ENCODE results near the gene SEC61G.

The SEC61G gene

DNA sequence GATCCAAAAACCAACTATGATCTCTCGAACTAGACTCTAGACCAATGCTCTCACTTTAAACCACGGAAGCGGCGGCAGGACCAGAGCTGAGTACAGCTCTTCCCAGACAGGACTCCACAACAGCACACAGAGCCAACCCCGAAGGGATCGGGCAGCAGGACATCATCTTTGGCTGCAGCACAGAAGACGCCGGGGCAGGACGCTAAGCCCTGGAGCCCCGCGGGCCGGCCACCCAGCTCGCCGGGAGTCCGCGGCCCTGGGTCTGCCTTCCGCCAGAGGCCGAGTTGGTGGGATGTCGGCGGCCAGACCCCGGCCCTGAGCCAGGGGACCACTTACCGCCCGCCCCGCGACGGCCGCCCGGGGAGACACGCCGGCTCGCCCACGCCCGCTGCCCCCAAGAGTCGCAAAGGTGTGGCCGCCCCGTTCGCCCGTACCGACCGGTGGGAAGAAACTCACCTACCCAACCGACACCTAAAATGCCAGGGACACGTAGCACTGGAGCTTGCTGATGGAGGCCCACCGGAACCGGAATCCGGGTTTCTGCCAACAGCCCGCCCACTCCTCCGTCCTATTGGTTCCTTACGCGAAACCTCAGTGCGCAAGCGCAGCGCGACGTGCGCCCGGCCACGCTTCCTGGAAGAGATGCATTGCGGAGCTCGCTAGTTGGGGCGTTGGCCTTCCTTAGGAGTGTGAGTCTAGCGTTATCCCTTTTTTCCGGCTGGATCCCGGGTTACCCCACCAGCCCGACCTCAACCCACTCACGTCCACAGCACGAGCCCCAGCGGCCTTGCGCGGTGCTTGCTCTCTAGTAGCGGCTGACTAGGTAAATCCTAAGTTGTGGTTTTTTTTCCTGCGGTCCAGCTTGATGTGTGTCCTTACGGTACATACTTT, at the start of gene SEC61G:
SEC61G (minus strand) TSS at position 510 of the 891 bp plus-strand sequence. CDS start 1,623 bp downstream, outside the sequence.
- DNase-seq (ENCODE audit: low spot score) = peak; percentile 98

DNA sequence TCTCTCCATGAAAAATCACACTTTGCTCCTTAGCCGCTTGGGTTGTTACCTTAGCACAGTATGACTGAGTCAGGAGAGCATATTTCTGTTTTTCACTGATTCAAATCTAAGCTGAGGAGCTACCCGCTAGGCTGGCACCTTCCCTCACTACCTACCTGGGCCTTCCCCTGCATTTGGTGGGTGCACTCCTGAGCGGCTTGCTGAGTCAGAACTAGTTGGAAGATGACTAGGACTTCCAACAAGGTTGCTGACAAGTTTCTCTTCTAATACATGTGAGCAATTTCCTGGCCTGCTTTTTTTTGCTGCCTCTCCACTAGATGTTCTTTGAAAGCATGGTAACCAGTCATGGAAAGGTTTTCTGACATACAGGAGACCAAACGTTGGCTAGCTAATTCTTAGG, 43.8 kb upstream of the SEC61G start:
- DNase-seq (ENCODE audit: low spot score) = peak; percentile 84

DNA sequence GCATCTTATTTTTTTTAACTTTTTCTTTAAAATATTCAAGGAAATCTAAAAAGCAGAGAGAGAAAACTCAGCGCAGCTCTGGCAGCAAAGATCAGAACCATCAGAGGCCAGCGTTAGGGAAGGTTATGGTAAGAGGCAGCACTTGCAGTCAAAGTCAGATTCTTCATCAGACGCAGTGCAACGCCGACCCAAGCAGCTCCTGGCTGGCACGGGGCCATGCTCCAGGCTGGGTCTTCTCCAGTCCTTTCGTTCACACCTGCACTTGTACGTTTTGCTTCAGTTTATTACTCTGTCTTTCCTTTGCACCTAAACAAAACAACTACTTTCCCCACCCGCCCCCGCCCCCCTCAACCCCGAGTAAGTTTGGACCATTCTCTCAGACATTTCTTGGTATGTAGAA, 43.1 kb upstream of the SEC61G start:
- no peak for DNase-seq (ENCODE audit: low spot score)

DNA sequence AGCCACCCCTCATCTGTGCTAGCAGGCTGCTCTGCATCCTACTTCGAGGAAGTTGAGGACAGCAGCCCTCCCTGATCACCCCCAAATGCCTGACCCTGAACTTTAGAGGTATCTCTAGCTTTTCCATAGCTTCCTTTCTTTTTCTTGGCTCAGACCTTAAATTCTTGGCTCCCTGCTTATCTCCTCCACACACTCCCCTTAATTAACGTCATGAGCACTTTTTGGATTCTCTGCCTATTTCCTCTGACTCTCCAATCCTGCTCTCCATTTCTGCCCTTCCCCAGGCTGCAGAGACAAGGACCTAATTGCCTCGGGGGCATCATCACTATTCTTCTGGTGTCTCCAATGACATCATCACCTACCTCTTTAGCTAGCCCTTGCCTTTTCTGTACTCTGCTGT, 40.8 kb upstream of the SEC61G start:
- no peak for DNase-seq (ENCODE audit: low spot score)

DNA sequence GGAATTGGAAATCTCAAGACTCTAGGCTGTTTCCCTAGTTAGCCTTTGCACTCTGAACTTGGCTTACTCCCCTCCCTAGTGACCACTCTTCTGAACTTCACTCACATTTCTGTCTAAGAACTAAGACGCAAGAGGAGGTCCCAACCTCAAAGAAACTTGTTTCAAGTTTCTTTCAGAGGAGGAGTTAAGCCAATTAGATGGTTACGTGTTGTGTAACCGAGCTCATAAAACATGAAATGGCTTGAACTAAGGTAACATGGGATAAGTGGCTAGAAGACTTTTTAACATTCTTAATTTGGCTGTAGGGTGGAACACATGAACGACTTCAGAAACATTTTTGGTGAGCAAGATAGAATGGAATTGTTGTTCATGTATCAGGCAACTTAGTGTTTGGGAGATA, 39.5 kb upstream of the SEC61G start:
- DNase-seq (ENCODE audit: low spot score) = no peak

DNA sequence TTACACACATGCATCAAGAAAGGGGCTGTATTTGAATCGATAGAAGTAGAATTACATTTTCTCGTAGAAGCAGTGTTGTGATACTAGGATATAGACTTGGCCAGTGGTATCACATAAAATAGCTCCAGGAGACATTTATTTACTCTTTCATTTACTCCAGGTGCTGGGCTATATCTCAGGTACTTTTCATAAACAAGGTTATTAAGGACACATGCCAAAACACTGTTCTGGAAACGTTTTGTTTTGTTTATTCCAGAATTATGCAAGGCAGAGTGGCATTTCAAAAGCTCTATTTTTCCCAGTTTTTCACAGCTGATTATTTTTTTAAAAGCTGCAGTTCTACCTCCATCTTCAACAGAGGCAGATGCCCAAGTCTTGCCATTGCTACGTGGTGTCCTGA, 37.8 kb upstream of the SEC61G start:
- no peak for DNase-seq (ENCODE audit: low spot score)

DNA sequence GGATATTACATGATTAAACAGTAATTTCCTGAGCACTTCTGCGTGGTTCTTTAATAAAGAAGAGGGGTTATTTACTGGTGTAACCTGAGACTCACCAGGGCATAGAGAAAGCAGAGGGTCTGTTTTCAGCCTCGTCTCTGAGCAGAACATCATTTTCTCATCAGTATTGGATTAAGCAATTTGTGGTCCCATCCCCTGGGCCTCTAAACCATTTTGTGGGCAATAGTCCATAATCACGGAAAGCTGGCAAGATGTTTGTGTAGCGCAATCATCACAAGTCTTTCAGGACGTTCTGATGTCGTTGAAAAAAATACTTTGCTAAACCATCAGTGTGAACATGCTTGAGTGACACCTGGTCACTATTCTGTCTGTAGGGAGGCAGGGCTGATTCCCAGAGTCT, 37.1 kb upstream of the SEC61G start:
- DNase-seq (ENCODE audit: low spot score) = no peak

DNA sequence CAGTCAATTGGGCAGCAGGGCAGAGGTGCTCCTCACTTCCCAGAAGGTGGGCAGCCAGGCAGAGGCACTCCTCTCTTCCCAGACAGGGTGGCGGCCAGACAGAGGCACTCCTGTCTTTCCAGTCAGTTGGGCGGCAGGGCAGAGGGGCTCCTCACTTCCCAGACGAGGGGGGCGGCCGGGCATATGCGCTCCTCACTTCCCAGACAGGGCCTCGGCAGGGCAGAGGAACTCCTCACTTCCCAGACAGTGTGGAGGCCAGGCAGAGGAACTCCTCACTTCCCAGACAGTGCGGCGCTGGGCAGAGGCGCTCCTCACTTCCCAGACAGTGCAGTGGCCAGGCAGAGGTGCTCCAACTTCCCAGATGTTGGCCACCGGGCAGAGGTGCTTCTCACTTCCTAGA, 33.4 kb upstream of the SEC61G start:
- no peak for DNase-seq (ENCODE audit: low spot score)

DNA sequence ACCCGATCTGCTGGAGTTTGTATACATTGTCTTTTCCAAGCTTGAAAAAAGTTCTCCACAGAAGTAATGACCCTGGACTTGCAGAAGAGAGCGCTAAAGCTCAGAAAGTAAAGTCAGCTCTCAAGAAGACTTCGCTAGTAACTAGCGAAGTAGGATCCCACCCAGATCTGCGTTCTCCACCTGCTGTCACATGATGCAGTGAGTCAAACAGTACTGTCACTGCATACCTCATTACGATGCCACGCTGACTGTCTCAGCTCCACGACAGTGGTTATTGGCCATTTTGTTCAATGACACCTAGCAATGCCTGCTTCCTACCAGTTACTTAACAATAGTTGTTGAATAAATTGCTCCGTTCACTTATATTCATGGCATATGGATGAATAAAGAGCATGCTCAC, 29.7 kb upstream of the SEC61G start:
- peak; percentile 94 for DNase-seq (ENCODE audit: low spot score)

DNA sequence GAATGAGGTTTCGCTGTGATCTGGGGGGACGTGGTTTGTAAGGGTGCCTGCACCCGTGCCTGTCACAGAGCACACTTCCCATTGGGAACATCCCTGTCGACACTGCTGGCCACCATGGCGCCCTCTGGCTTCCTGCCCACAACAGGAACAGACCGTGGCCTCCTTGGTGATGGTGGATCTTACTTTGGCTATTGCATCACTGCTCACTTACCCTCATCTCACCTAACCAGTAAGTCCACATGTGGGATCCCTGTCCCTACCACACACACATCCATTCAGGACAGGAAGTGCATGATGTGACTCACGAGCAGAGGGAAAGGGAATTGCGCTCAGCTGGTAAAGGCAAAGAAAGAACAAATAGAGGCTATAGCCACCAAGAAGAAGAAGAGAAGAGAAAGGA, 26.2 kb upstream of the SEC61G start:
- peak; percentile 55 for DNase-seq (ENCODE audit: low spot score)

DNA sequence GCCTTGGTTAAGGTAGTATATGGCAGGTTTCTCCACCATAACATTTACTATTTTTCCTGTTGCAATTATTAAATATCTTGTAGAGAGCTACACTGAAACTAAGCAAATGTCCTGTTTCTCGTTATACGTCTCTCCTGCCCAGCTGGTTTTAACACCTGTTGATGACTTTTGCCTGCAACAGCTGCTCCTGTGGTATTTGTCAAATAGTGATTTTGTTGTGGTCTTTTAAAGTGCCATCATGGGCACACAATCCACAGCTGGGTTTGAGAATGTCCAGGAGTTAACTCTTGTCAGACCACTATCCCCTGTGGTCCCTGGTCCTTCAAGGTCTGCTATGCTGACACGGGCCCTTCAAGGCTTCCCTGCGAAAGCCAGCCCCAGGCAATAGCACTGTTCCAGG, 24.9 kb upstream of the SEC61G start:
- DNase-seq (ENCODE audit: low spot score) = no peak

DNA sequence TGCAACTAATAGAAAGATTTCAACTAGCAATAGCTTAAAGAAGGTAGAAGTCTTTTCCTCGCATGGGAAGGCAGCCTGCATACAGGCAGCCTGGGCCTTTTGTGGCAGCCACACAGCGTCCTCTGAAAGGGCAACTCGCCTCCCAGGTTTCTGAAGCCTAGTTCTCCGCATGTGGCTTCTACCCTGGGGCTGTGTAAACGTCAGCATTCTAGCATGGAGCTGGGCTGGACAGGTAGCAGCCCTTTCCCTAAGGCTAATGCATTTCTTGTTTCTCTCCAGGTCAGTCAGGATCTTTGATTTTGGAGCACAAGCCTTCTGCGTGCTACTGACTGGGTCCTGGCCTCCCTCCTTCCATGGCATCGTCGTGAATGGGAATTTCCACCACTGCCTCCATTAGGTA, 23.8 kb upstream of the SEC61G start:
- no peak for DNase-seq (ENCODE audit: low spot score)

DNA sequence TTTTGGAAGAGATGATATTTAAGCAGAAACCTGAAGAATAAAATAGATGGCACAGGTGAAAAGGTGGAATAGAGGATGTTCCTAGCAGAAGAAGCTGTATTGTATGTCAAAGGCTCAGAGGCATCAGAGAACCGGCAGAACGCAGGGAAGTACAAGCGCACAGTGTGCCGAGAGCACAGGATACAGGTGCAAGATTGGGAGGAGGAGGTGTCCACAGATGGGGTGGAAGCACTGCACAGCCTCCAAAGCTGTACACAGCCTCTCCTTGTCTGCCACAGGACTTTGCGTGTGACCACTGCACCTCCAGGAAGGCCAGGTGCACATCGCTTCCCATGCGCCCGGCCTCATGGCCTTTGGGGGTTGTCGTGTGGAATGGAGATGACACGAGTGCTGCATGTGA, 23.3 kb upstream of the SEC61G start:
- DNase-seq (ENCODE audit: low spot score) = no peak

DNA sequence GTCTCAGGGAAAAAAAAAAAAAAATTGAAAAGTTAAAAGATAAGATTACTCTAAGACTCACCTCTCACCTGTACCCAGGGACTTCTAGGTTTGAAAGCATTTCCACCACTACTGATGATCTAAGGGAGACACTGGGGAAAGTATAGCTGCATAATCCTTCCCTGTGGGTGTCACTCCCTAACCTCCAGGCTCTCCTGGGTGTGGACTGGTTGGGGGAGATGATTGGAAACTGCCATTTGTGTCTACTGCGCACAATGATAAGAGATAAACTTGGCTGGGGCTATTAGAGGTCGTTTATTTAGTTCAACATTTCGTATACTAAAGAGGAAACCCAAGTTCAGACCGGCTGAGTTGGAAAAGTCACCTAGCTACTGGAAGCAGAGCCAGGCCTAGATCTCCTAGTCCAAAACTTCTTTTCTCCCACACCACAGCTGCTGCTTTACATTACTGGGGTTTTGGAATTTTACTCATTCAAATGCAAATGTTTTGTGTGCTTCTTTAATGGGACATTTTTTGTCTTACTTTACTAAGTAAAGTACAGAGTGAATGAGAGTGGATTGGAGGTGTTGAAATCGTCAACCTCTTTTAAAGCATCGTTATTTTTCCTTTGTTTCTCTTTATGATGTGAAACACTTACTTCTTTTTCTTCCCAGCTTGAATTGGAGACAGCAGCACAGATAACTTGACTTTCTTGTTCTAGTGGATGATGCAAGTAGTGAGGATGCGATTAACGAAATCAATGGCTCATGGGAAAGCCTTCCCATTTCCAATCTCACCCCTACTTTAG, 22.3 kb upstream of the SEC61G start:
- no peak for DNase-seq (ENCODE audit: low spot score)

DNA sequence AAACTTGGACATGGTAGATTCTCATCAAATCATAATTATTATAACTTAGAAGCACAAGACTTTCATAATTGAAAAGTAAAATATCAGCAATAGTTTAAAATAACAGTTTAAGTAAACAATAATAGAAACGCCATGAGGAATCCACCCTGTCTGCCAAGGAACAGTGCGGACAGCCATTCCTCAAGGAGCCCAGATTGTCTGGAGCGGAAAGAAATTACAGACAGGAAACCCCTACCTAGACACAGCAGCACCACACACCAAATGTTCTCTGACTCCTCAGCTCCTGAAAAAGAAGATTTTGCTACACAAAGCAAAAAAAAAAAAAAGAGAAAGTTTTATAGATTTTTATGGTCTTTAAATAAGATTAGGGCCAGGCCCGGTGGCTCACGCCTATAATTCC, 21.5 kb upstream of the SEC61G start:
- DNase-seq (ENCODE audit: low spot score) = no peak

DNA sequence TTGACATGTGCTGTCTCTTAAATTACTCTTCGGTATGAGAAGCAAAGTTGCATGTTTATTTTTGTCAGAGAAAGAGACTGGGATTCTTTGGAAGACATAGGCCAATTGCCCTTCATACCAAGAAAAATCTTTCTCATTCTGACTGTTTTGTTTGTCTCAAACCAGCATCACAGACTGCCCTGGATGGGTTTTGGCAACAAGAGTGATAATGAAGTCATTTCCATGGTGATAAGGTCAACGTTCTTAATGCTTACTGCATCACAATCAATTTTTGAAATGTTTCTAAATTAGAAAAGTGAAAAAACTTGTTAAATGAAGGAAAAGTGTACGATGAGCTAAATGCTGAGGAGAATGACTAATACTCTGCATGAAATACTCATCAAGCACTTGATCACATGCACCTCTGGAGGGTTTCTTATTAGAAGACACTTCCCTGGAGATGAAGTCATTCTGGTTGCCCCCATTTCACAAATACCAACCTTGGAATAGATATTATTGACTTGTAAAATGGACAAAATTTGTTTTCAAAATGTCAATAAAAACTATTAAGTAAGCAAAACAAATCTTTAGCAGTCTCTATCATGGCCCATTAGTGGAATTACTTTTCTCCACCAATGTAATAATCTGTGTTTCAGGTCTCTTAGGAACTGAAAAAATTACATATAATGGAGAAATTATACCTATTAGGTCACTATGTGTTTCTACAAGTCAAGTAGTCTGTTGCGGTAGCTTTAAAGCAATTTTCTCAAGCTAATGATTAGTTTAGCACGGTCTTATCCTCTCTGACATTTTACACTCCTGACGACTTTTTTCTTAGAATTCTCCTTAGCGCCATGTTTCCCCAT, 19.9 kb upstream of the SEC61G start:
- peak; percentile 23 for DNase-seq (ENCODE audit: low spot score)

DNA sequence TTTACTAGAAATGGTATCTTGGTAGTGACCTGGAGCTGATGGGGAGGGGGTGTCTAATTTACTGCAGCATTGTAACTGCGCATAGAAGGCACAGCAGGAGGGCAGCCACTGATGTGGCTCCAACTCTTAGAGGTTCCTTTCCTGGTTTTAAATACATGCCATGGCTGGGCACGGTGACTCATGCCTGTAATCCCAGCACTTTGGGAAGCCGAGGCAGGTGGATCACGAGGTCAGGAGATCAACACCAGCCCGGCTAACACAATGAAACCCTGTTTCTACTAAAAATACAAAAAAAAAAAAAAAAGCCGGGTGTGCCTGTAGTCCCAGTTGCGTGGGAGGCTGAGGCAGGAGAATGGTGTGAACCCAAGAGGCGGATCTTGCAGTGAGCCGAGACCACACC, 19.2 kb upstream of the SEC61G start:
- no peak for DNase-seq (ENCODE audit: low spot score)

DNA sequence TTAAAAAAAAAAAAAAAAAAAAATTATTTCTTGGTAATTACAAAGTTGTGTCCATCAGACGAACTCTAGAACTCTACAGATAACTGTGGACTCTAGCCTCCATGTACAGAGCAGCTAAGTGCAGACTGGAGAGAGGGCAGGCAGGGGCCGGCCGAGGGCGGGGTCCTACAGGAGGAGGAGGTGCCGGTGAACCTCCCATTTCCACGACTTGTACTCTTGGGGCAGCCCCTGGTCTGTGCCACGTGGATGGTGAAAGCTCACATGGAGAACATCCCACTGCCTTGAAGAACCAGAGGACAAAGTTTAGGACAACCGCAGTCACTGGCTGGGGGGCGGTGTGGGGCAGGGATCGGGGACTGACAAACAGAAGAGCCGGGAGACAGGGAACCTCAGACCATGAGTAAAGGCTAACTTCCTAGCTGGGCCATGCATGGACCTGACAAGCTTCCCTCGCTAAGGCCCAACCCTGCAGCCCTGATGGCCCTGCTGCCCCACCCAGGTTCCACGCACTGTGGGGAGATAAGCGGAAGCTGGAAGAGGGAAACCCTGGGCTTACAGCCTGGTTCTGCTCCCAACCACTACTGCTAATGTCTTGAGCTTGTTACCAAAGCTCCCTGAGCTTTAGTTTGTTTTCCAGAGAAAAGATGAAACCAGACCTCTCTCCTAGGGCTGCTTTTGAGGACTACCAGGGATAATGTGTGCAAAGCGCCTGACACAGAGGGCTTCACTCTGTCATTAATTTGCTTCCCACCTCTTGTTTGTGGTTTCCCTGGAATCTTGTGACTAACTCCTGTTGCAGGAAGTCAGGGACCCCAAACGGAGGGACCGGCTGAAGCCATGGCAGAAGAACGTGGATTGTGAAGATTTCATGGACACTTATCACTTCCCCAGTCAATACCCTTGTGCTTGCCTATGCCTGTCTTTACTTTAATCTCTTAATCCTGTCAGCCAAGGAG, 16.1 kb upstream of the SEC61G start:
- no peak for DNase-seq (ENCODE audit: low spot score)

DNA sequence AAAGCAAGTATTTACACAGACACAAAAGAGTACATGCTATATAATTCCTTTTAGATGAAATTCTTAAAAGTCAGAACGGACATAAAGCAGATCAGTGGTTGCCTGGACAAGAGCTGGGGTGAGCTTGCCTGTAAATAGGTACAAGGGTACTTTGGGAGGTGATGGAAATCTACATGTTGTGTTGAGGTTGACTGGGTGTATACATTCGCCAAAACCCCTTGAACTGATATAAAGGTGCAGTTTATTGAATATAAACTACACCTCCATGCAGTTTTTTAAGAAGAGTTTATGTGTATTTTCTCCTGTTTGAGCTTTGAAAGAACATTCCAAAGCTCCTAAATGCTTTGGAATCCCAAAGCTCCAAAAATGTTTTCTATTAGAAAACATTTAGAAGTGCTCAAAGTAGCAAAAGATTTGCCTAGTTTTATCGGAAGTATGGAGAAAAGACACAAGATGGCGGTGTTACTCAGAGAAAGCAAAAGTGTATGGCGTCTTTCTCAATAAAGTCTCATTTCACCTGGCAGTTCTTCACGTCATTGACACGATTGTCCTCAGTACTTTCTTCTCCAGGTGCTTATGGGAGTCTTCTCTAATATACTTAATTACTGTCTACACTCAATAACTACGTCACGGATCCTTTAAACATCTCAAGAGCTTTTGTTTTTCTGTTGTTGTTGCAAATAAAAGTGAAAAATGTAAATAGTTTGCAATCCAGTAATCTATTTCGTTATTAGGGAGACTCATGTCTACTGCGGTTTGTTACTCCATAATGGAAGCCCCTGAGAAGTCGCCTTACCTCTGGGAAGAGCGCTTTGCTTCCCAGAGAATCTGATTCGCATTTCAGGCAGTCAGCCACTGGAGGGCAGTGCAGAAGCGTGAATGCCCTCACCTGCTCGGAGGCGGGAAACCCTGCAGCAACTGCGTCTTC, 14.7 kb upstream of the SEC61G start:
- peak; percentile 84 for DNase-seq (ENCODE audit: low spot score)

DNA sequence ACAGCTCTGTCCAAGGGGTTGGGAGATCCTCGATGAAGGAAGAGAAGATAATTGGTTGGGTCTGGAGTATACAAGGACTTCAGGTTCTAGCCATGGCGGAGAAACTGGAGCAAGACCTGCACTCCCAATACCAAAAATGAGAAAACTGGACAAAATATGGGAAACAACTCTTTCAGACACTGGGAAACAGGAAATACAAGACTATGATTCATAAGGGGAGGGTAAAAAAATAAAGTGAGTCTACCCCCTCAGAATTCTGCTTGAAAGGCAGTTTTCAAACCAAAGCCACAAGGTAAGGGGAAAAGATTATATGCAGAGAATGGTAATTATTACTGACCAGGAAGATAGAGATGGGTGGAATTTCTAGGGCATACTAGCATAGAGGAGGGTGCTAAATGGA, 10.2 kb upstream of the SEC61G start:
- peak; percentile 36 for DNase-seq (ENCODE audit: low spot score)
